DMS153 (cell line): ENCODE data around the gene TOLLIP.
"Not testable (repeated sequence)": the region's sequence is repeated elsewhere in the genome, so short reads cannot be mapped to it uniquely, and the experiment has no call there.

Experiments
- DNase-seq: peaks from one replicate; lab custom pipeline; 2025; lab: John Stamatoyannopoulos, UW

Gene TOLLIP

GRCh38 chr11:1309498-1310317 is at the start of gene TOLLIP:
Gene TOLLIP (minus strand): TSS chr11:1309632. CDS start chr11:1309498, 134 bp downstream.
- peak; percentile 88 for DNase-seq

DNA sequence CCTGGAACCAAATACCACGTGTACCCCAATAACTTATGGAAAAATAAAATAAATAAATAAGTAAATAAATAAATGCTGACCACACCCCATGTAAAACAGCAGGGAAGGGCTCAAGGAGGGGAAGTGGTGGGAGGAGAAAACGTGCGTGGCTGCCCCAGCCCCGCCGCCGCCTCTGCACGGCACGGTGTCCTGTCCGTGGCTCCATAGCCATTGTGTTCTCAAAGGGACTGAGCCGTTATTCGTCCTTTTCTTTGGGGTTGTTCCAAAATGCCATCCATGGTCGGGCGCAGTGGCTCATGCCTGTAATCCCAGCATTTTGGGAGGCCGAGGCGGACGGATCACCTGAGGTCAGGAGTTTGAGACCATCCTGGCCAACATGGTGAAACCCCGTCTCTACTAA is 49.5 kb upstream of the TOLLIP start:
- DNase-seq = not testable (repeated sequence)

GRCh38 chr11:1358286-1358685 is 48.9 kb upstream of the TOLLIP start:
- DNase-seq = no peak

DNA sequence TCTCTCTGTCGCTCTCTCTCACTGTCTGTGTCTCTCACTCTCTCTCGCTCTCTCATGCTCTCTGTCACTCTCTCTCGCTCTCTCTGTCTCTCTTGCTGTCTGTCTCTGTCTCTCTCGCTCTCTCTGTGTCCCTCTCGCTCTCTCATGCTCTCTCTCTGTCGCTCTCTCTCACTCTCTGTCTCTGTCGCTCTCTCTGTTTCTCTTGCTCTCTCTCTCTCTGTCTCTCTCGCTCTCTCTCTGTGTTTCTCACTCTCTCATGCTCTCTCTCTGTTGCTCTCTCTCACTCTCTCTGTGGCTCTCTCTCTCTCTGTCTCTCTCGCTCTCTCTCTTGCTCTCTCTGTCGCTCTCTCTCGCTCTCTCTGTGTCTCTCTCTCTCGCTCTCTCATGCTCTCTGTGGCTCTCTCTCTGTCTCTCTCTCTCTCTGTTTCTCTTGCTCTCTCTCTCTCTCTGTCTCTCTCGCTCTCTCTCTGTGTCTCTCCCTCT is 47.1 kb upstream of the TOLLIP start:
- DNase-seq = no peak

DNA sequence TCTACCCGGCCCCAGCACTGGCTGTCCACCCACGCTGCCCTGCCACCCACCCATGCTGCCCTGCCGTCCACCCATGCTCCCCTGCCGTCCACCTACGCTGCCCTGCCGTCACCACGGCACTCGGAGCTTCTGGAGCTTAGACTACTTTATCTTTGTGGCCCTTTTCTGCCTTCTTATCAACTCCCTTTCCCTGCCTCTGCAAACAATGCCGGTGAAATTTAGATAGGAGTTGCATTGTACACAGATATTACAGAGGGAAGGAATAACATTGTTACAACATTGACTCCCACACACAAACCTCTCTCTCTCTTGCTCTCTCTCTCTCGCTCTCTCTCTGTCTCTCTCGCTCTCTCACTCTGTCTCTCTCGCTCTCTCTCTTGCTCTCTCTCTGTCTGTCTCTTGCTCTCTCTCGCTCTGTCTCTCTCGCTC is 46.6 kb upstream of the TOLLIP start:
- no peak for DNase-seq

DNA sequence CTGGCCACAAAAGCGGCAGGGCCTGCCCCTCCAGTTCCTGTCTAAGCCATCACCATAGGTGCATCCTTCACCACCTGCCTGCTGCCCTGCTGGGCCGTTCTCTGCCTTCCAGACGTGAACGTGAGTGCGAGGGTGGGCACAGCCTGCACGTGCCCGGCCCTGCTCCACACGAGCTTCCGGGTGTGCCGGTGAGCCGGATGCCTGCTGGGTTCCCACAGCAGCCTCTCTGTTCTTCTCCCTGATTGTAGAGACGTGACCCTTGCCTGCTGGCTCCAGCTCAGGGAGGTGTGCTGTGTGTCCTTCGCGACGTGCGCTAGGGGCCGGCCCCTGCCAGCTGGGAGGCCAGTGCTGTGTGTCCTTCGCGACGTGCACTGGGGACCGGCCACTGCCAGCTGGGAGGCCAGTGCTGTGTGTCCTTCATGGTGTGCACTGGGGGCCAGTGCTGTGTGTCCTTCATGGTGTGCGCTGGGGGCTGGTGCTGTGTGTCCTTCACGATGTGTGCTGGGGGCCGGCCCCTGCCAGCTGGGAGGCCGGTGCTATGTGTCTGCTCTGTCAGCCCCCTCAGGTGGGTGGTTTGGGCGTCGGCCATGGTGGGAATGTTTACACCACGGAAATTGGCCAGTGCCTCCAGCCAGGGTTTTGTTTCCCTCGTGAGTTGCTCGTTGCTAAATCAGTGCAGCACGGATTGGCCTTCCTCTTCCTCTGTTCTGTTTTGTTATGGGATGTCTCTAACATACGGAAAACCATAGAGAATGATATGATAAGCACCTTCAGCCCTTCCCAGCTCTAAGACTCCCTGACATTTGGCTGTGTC is 44.9 kb upstream of the TOLLIP start:
- DNase-seq = no peak

DNA sequence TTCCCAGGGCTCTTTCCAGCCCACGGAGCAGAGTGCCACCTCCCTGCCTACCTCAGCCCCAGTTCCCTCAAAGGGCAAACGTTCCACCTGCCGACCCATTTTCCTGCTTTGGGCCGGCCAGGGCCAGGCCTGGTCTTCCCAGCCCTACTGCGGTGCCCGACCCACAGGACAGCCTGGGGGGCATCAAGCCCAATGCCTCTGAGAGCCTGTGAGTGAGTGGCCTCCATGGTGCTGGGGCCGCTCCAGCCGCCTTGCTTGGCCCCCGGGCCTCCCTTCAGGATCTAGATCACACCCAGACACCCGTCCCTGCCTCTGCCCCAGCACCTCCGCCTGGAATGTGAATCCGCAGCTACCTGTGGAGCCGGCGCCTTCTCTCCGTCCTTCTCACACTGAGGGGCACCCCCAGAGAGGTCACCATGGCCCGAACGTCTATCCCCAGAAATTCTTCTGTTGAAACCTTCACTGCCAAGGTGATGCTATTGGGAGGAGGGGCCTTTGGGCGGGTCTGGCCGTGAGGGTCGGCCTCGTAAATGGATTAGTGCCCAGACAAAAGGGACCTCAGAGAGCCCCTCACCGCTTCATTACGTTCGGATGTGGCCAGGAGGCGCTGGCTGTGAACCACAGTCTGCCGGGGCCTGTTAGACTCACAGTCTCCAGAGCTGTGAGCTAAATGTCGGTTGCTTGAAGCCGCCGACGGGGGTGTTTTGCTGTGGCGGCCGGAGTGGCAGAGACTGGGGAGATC is 44.1 kb upstream of the TOLLIP start:
- no peak for DNase-seq

DNA sequence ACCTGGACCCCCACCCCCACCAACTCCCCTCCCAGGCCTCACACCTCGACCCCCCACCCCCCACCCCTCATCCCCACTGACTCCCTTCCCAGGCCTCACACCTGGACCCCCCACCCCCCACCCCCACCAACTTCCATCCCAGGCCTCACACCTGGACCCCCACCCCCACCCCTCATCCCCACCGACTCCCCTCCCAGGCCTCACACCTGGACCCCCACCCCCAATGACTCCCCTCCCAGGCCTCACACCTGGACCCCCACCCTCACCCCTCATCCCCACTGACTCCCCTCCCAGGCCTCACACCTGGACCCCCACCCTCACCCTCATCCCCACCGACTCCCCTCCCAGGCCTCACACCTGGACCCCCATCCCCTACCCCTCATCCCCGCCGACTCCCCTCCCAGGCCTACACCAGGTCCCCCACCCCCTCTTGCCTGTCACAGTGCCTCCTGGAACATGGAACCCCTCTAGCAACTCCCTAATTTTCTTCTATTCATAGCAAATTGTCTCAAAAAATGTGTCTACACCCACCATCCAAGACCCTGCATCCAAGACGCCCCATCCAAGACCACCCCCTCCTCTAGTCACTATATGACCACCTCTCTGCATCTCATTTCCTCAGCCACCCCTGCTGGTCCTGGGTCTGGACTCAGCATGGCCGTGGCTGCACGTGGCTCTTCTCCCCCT is 43.4 kb upstream of the TOLLIP start:
- DNase-seq = no peak

GRCh38 chr11:1351278-1351937 is 42.0 kb upstream of the TOLLIP start:
- DNase-seq = no peak

GRCh38 chr11:1350086-1350725 is 40.8 kb upstream of the TOLLIP start:
- no peak for DNase-seq

- no peak for DNase-seq
Observed at GRCh38 chr11:1349327-1350041, 40.1 kb upstream of the TOLLIP start.

- DNase-seq = no peak
Observed at GRCh38 chr11:1348796-1349326, 39.4 kb upstream of the TOLLIP start.

DNA sequence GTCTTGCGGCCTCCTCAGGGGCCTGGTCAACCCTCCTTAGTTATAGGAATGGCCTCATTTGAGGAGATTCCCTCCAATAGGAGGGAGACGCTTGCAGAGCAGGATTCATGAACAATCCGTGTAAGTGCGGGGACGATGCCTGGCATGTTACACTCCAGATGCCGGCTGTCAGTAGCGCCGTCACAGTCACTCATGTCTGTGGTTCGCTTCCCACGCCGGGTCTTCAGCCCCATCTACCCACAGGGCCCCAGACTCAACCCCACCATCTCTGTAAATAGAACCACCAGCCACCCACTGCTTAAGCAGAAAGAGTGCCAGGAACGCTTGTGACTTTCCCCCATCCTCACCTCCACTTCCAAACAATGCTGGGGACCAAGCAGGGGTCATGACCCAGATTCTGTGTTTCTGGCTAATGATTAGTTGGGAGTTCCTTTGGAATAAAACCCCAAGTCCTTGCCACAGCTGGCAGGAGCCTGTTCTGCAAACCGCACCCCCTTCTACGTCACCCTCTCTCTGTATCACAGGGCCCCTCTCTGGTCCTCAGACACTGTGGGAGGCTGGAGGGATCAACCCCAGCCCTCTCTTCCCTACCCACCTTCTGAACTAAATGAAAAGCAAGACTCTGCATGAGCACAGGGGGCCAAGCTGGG is 38.8 kb upstream of the TOLLIP start:
- no peak for DNase-seq

DNA sequence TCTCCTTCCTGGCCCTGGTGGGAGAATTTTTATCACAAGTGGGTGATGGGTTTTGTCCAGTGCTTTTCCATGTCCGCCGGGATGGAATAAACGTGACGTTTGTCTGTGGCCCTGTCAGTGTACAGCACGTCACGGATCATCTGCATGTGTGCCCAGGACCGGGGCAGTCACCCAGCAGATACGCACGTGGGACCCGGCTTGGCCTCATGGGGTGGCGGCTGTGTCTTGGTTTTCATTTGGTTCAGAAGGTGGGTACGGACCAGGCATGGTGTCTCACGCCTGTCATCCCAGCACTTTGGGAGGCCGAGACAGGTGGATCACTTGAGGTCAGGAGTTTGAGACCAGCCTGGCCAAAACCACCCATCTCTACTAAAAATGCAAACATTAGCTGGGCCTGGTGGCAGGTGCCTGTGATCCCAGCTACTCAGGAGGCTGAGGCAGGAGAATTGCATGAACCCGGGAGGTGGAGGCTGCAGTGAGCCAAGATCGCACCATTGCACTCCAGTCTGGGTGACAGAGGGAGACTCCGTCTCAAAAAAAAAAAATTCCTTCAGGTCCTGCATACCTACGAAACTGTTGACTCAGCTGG is 38.1 kb upstream of the TOLLIP start:
- not testable (repeated sequence) for DNase-seq

DNA sequence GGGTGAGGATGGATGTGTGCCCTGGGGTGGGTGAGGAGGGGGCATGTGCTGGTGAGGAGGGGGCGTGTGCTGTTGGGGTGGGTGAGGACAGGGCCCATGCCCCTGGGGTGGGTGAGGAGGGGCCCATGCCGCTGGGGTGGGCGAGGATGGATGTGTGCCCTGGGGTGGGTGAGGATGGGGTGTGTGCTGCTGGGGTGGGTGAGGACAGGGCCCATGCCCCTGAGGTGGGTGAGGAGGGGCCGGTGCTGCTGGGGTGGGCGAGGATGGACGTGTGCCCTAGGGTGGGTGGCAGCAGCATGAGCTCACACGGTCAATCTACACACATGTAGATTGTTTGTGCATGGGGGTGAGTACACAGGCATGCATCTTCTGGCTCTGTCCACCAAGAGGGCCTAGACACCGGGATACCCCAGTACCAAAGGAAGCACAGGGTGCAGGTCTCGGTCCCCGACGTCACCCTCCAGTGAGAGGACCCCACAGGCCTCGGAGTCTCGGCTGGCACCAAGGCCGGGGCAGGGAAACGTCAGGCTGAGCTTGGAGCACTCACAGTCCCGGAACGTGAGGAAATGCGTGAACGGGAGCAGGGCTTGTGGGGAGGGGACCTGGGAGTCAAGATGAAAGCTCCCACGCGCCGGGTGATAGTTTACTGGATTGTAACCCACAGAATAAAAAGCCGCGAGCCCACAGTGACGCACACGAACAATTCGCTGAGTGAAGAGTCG is 37.4 kb upstream of the TOLLIP start:
- no peak for DNase-seq

DNA sequence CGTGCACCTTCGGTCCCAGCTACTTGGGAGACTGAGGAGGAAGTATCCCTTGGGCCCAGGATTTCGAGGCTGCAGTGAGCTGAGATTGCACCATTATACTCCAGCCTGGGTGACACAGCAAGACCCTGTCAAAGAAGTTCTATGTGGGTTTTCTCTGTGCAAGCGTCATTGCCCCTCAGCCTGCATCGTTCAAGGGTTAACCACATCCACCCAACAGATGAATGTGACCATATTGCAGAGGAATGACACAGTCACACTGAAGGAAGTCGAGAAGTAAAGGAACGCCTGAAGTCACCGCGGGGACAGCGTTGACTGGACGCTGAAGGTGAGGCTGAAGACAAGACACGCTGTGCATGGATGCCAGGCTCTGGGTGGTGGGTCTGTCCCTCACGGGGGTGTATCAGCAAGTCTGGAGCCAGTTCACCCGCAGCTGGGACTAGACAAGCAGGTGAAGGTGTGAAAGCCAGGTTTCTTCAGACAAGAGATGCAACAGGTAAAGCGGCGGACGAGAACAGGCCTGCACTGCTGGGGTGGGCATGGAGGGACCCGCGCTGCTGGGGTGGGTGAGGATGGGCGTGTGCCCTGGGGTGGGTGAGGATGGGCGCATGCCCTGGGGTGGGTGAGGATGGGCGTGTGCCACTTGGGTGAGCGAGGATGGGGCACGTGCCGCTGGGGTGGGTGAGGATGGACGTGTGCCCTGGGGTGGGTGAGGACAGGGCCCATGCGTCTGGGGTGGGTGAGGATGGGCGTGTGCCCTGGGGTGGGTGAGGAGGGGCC is 36.5 kb upstream of the TOLLIP start:
- DNase-seq = no peak

GRCh38 chr11:1344056-1344635 is 34.7 kb upstream of the TOLLIP start:
- DNase-seq = no peak
